MCF 10A (cell line): ENCODE data around the gene ADPRHL1. TPM values are rescaled to one million over a fixed set of nuclear protein-coding genes. Genes with fewer than 3 reads are reported as not detected.

Experiments used
- BruUV-seq: library from RNA; stranded (reverse); fragments of 400-500 nt; replicated peaks from 2 replicates; lab custom pipeline; 2021; lab: Mats Ljungman, UMichigan
- CTCF ChIA-PET: fragments of 300-600 bp; sonication (Branson Sonifier 250); formaldehyde crosslinking; extraction: SDS; loops from one replicate; lab custom pipeline; 2021; ENCODE audit warnings: antibody characterized with exemption, inconsistent platforms; lab: Yijun Ruan, JAX
- POLR2A ChIA-PET: fragments of 300-600, 350-650 bp; sonication (Branson Sonifier 250); formaldehyde crosslinking; extraction: SDS; loops from one replicate; lab custom pipeline; 2020; ENCODE audit warnings: antibody characterized with exemption, inconsistent platforms; lab: Yijun Ruan, JAX
- DNase-seq: peaks from one replicate; pipeline ENCODE4 v3.0.0-alpha.2; 2018; ENCODE audit not compliant: unreplicated experiment
- H3K27ac Mint-ChIP-seq: one replicate; pipeline ENCODE4 v1.8.0; 2022; ENCODE audit warnings: mild to moderate bottlenecking, low read depth, mixed read lengths; ENCODE audit not compliant: unreplicated experiment
- H3K27me3 Mint-ChIP-seq: one replicate; pipeline ENCODE4 v1.8.0; 2022; ENCODE audit warnings: mixed read lengths; ENCODE audit not compliant: insufficient read depth, unreplicated experiment
- H3K36me3 Mint-ChIP-seq: one replicate; pipeline ENCODE4 v1.8.0; 2022; ENCODE audit warnings: mild to moderate bottlenecking, moderate library complexity, mixed read lengths; ENCODE audit not compliant: insufficient read depth, unreplicated experiment
- H3K4me1 Mint-ChIP-seq: one replicate; pipeline ENCODE4 v1.8.0; 2022; ENCODE audit warnings: mixed read lengths; ENCODE audit not compliant: insufficient read depth, unreplicated experiment
- H3K4me3 Mint-ChIP-seq: one replicate; pipeline ENCODE4 v1.8.0; 2022; ENCODE audit warnings: mild to moderate bottlenecking, moderate library complexity, mixed read lengths; ENCODE audit not compliant: unreplicated experiment
- H3K9me3 Mint-ChIP-seq: one replicate; pipeline ENCODE4 v1.8.0; 2022; ENCODE audit warnings: mixed read lengths; ENCODE audit not compliant: unreplicated experiment
- CTCF ChIP-seq: fragments of 200-600 bp; IDR thresholded peaks from one replicate; pipeline ENCODE4 v1.8.0; 2022; ENCODE audit warnings: antibody characterized with exemption, mild to moderate bottlenecking; ENCODE audit not compliant: unreplicated experiment
- intact Hi-C: fragments of 100-400 bp; cut with micrococcal nuclease; formaldehyde crosslinking; loops from 2 replicates; pipeline ENCODE4 v1.14.1; 2022
- total RNA-seq: library from RNA; stranded (reverse); gene quantifications from 2 replicates; pipeline ENCODE4 v1.2.3, GENCODE V29; 2022

The ADPRHL1 gene
- total RNA-seq, 1 experiment from 2014 or later = 2.6 TPM

- no peaks in the 10 kb centered on the region for H3K9me3 Mint-ChIP-seq
- H3K27me3 Mint-ChIP-seq = no peaks in the 10 kb centered on the region
- no TSS peak for BruUV-seq
- intact Hi-C loops = no loop called here
- no peak overlapping the region for H3K27ac Mint-ChIP-seq
- no peak for TF ChIP-seq CTCF
- no peak for DNase-seq
- ChIA-PET CTCF (no interaction called here), POLR2A (no interaction called here)
- H3K4me1 Mint-ChIP-seq = peaks cover 6% of the 10 kb centered on the region
- H3K36me3 Mint-ChIP-seq = peaks cover 69% of the 10 kb centered on the region
- H3K4me3 Mint-ChIP-seq = no peak overlapping the region
Observed at GRCh38 chr13:113460599-113460998, 7.3 kb upstream of the ADPRHL1 start.

- BruUV-seq = no TSS peak
- CTCF ChIA-PET = no interaction called here
- Mint-ChIP-seq H3K36me3 (peaks cover 70% of the 10 kb centered on the region), H3K9me3 (no peaks in the 10 kb centered on the region), H3K27me3 (no peaks in the 10 kb centered on the region), H3K4me3 (no peak overlapping the region), H3K27ac (no peak overlapping the region), H3K4me1 (peaks cover 6% of the 10 kb centered on the region)
- intact Hi-C loops = no loop called here
- no peak for TF ChIP-seq CTCF
- POLR2A ChIA-PET = no interaction called here
- no peak for DNase-seq
Observed at GRCh38 chr13:113460064-113460555, 6.8 kb upstream of the ADPRHL1 start.

GRCh38 chr13:113458253-113459065 lies 5.2 kb upstream of the ADPRHL1 start:
- Mint-ChIP-seq H3K27me3 (no peaks in the 10 kb centered on the region), H3K9me3 (no peaks in the 10 kb centered on the region), H3K4me3 (no peak overlapping the region), H3K36me3 (peaks cover 82% of the 10 kb centered on the region), H3K27ac (no peak overlapping the region), H3K4me1 (peaks cover 2% of the 10 kb centered on the region)
- no TSS peak for BruUV-seq
- ChIA-PET POLR2A (interaction anchor here (1.2 kb wide), 1 partner anchor 11 kb away, joined by 4 read pairs; no protein-coding TSS in a partner anchor), CTCF (interaction anchor here (0.6 to 1.1 kb wide), 3 partner anchors 31 to 129 kb away, joined by 3 read pairs; no protein-coding TSS in a partner anchor)
- no peak for DNase-seq
- TF ChIP-seq CTCF = peak; percentile 26
- intact Hi-C loops = no loop called here

GRCh38 chr13:113457510-113457909 lies 4.2 kb upstream of the ADPRHL1 start:
- intact Hi-C loops = no loop called here
- H3K27me3 Mint-ChIP-seq = no peaks in the 10 kb centered on the region
- no peak overlapping the region for H3K27ac Mint-ChIP-seq
- CTCF ChIA-PET = interaction anchor here (0.6 to 1.0 kb wide), 3 partner anchors 32 to 130 kb away, joined by 3 read pairs; no protein-coding TSS in a partner anchor
- H3K9me3 Mint-ChIP-seq = no peaks in the 10 kb centered on the region
- POLR2A ChIA-PET = interaction anchor here (0.6 to 1.2 kb wide), 3 partner anchors 12 to 512 kb away, joined by 3 to 4 read pairs (median 3); no protein-coding TSS in a partner anchor
- peaks cover 82% of the 10 kb centered on the region for H3K36me3 Mint-ChIP-seq
- H3K4me3 Mint-ChIP-seq = no peak overlapping the region
- no peak for TF ChIP-seq CTCF
- BruUV-seq = no TSS peak
- no peak for DNase-seq
- H3K4me1 Mint-ChIP-seq = no peaks in the 10 kb centered on the region
